HepG2 (cell line): ENCODE measurements around the gene STEAP1B. TPM values are rescaled to one million over a fixed set of nuclear protein-coding genes. Genes with fewer than 3 reads are reported as not detected.

Experiments
- ATAC-seq: fragments of 200-7000 bp; cut with Tn5 transposase; 3 replicates; pipeline ENCODE4 v1.9.1; 2020; ENCODE audit warnings: mild to moderate bottlenecking, moderate library complexity
- BruUV-seq: library from RNA; stranded (reverse); fragments of 400-500 nt; replicated peaks from 2 replicates; lab custom pipeline; 2021; lab: Mats Ljungman, UMichigan
- CTCF ChIA-PET: fragments of 300-600 bp; formaldehyde crosslinking; extraction: SDS; loops from one replicate; lab custom pipeline; 2021; ENCODE audit warnings: low total read pairs, inconsistent platforms, low intra/inter-chr PET ratio; lab: Yijun Ruan, JAX
- POLR2A ChIA-PET: fragments of 350-600 bp; sonication (Branson Sonifier 250); formaldehyde crosslinking; loops from one replicate; lab custom pipeline; 2020; ENCODE audit warnings: antibody characterized with exemption, inconsistent platforms; lab: Yijun Ruan, JAX
- DNase-seq: peaks from one replicate; pipeline ENCODE4 v3.0.0-alpha.2; 2015; ENCODE audit warnings: low spot score
- FAIRE-seq: peaks from 3 replicates; lab custom pipeline; 2011; peaks lifted over from hg19 to GRCh38; lab: Jason Lieb, UNC
- H2AFZ ChIP-seq: one replicate; pipeline ENCODE4 v1.6.1; 2011; ENCODE audit warnings: low read length, inconsistent platforms
- H3K27ac ChIP-seq: fragments of 300-600 bp; 3 replicates; pipeline ENCODE4 v1.8.0; 2011; ENCODE audit warnings: mixed run types, mild to moderate bottlenecking, mixed read lengths, low read length, inconsistent platforms; ENCODE audit not compliant: insufficient read depth; ENCODE audit errors: extremely low read length
- H3K27me3 ChIP-seq, 2 experiments: fragments of 200-600 bp in 1 of 2; 2 replicates in 1 of 2; 3 replicates in 1 of 2; pipeline versions ENCODE4 v1.6.0 to v1.8.0; 2011; ENCODE audit warnings: low read length in 2 of 2, mild to moderate bottlenecking in 2 of 2, moderate library complexity in 2 of 2, inconsistent platforms in 1 of 2; ENCODE audit not compliant: insufficient read depth in 2 of 2, control insufficient read depth in 1 of 2
- H3K36me3 ChIP-seq, 2 experiments: fragments of 200-600 bp in 1 of 2; replicated peaks in 1 of 2; 2 replicates in 1 of 2; 3 replicates in 1 of 2; pipeline versions ENCODE4 v1.5.1 to v1.8.0; 2011; ENCODE audit warnings: low read length in 2 of 2, inconsistent platforms in 1 of 2; ENCODE audit not compliant: insufficient read depth in 2 of 2, control insufficient read depth in 1 of 2
- H3K4me1 ChIP-seq: 2 replicates; pipeline ENCODE4 v1.5.1; 2012; ENCODE audit warnings: low read length, inconsistent platforms; ENCODE audit not compliant: insufficient read depth
- H3K4me2 ChIP-seq: 2 replicates; pipeline ENCODE4 v1.6.0; 2011; ENCODE audit warnings: low read depth, low read length, inconsistent platforms
- H3K4me3 ChIP-seq, 3 experiments: fragments of 200-600 bp in 1 of 3; sonication (generic), shearing (Covaris generic) in 1 of 3; replicated peaks in 1 of 3; 2 replicates each; pipeline ENCODE4 v1.5.1; 2011 to 2016; ENCODE audit warnings: low read length in 3 of 3, inconsistent platforms in 2 of 3, low read depth in 2 of 3, mild to moderate bottlenecking in 2 of 3, control low read depth in 1 of 3, mixed read lengths in 1 of 3; ENCODE audit not compliant: insufficient read depth in 1 of 3
- H3K79me2 ChIP-seq: one replicate; pipeline ENCODE4 v1.6.1; 2011; ENCODE audit warnings: low read length, inconsistent platforms; ENCODE audit not compliant: insufficient read depth
- H3K9ac ChIP-seq: 2 replicates; pipeline ENCODE4 v1.6.0; 2011; ENCODE audit warnings: mild to moderate bottlenecking, low read depth, low read length, inconsistent platforms; ENCODE audit not compliant: insufficient read depth
- H3K9me3 ChIP-seq: 2 replicates; pipeline ENCODE4 v1.5.1; 2012; ENCODE audit warnings: mild to moderate bottlenecking, low read length
- H4K20me1 ChIP-seq: 2 replicates; pipeline ENCODE4 v1.6.0; 2011; ENCODE audit warnings: inconsistent platforms, mild to moderate bottlenecking, low read length, moderate library complexity; ENCODE audit not compliant: insufficient read depth
- AHR ChIP-seq: IDR thresholded peaks from 2 replicates; pipeline ENCODE4 v1.6.1; 2018; ENCODE audit warnings: missing genetic modification reagents, missing compliant biosample characterization
- DMAP1 ChIP-seq: IDR thresholded peaks from 2 replicates; pipeline ENCODE4 v1.6.1; 2016
- JUNB ChIP-seq: sonication (generic); formaldehyde crosslinking; IDR thresholded peaks from 2 replicates; pipeline ENCODE4 v1.8.0; 2022; ENCODE audit warnings: missing genetic modification reagents, mild to moderate bottlenecking, borderline replicate concordance
- REXO4 ChIP-seq: sonication (generic); formaldehyde crosslinking; IDR thresholded peaks from 2 replicates; pipeline ENCODE4 v1.8.0; 2022; ENCODE audit warnings: missing genetic modification reagents, mild to moderate bottlenecking, borderline replicate concordance
- SUZ12 ChIP-seq: fragments of 150-350 bp; IDR thresholded peaks from 2 replicates; pipeline ENCODE4 v1.6.1; 2014; ENCODE audit warnings: low read depth, low read length
- ZNF138 ChIP-seq: sonication (generic); formaldehyde crosslinking; IDR thresholded peaks from 2 replicates; pipeline ENCODE4 v1.5.0; 2020; ENCODE audit warnings: mild to moderate bottlenecking, low read depth, missing genetic modification reagents
- ZNF17 ChIP-seq: sonication (generic); formaldehyde crosslinking; IDR thresholded peaks from 2 replicates; pipeline ENCODE4 v1.5.0; 2020; ENCODE audit warnings: mild to moderate bottlenecking, missing genetic modification reagents
- ZNF333 ChIP-seq: sonication (generic); formaldehyde crosslinking; IDR thresholded peaks from 2 replicates; pipeline ENCODE4 v1.4.0; 2020; ENCODE audit warnings: mild to moderate bottlenecking, missing genetic modification reagents, borderline replicate concordance
- ZNF773 ChIP-seq: sonication (generic); formaldehyde crosslinking; IDR thresholded peaks from 2 replicates; pipeline ENCODE4 v1.4.0; 2020; ENCODE audit warnings: missing genetic modification reagents, borderline replicate concordance
- WGBS: methylation state at CpG from one replicate; pipeline ENCODE4 v1.1.6; 2017; ENCODE audit warnings: low lambda C conversion rate; 5-methylcytosine and 5-hydroxymethylcytosine counted together
- in situ Hi-C: cut with HindIII; loops from 2 replicates; pipeline ENCODE4 v1.10.0; 2017; ENCODE audit warnings: low pct_unique_long_range_greater_than_20kb; ENCODE audit not compliant: extremely low pct_ligation_motif_present
- intact Hi-C: fragments of 100-400 bp; cut with micrococcal nuclease; formaldehyde crosslinking; loops from one replicate; pipeline ENCODE4 v1.10.0; 2022; ENCODE audit not compliant: unreplicated experiment
- polyA plus RNA-seq, 8 experiments: library from polyadenylated mRNA; depleted of rRNA in 3 of 8; stranded (reverse) in 7 of 8; unstranded in 1 of 8; fragments of >200 nt; fragmentation: Illumina TruSeq in 4 of 8; extraction: Trizol in 4 of 8; gene quantifications; 2 replicates each; pipeline versions ENCODE4 v1.2.1 to v1.2.3, GENCODE V29; 2011 to 2016; ENCODE audit warnings: low read depth in 4 of 8, missing spikeins in 1 of 8, mixed read lengths in 1 of 8; ENCODE audit not compliant: insufficient read depth in 1 of 8
- total RNA-seq, 5 experiments: library from RNA; depleted of rRNA; stranded (reverse); fragments of >200 nt; fragmentation: Illumina TruSeq; extraction: Trizol; gene quantifications; 2 replicates each; pipeline ENCODE4 v1.2.3, GENCODE V29; 2016; ENCODE audit warnings: low read depth in 1 of 5
- TF ChIP-seq, protein P1 (sequence below): sonication (generic); formaldehyde crosslinking; IDR thresholded peaks from 2 replicates; pipeline ENCODE4 v1.4.0; 2020; ENCODE audit warnings: mild to moderate bottlenecking, missing genetic modification reagents
- TF ChIP-seq, protein P2 (sequence below): sonication (generic); formaldehyde crosslinking; IDR thresholded peaks from 2 replicates; pipeline ENCODE4 v1.4.0; 2020; ENCODE audit warnings: mild to moderate bottlenecking, missing genetic modification reagents
- TF ChIP-seq, protein P3 (sequence below): sonication (generic); formaldehyde crosslinking; IDR thresholded peaks from 2 replicates; pipeline ENCODE4 v1.8.0; 2023; ENCODE audit warnings: mild to moderate bottlenecking, missing genetic modification reagents
- TF ChIP-seq, protein P4 (sequence below): sonication (generic); formaldehyde crosslinking; IDR thresholded peaks from 2 replicates; pipeline ENCODE4 v1.5.1; 2020; ENCODE audit warnings: mild to moderate bottlenecking, missing genetic modification reagents, borderline replicate concordance
- TF ChIP-seq, protein P5 (sequence below): sonication (generic); formaldehyde crosslinking; IDR thresholded peaks from 2 replicates; pipeline ENCODE4 v1.4.0; 2020; ENCODE audit warnings: low read depth, mild to moderate bottlenecking, missing genetic modification reagents

Gene STEAP1B
- total and polyA plus RNA-seq, 2 of the 13 experiments (the other 11 are each of a cell fraction or from before 2014, with no cell fraction given): not detected

DNA sequence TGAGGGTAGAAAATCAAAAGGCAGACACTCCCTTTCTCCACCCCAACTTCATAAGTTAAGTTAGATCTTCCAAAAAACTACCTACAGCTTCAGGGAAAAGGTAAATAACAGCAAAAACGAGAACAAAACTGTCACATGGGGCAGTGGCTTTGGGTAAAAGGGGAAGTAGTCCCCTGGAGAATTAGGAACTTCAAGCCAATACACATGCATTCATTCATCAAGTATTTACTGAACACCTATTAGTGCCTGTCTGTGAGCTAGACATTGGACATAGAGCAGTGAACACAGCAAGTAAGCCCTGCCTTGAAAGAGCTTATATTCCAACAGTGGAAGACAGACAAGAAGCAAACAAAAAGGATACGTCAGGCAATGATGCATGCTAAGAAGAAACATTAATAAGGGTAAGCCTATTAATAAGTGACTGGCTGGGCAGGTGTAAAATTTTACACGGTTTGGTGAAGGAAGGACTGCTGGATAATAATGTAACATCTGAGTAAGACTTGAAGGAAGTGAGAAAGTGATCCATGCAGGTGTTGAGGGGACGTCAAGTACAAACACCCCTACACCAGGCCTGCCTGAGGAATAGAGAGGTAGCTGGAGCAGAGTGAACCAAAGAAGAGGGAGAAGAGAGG lies 73.4 kb downstream of the STEAP1B start:
- Histone ChIP-seq H3K4me3 (no peak overlapping the region), H2AFZ (peak overlapping the region; percentile 7), H3K4me1 (peaks cover 39% of the 10 kb centered on the region), H3K4me2 (no peak overlapping the region), H4K20me1 (no peaks in the 10 kb centered on the region), H3K79me2 (no peaks in the 10 kb centered on the region), H3K27me3 (no peaks in the 10 kb centered on the region), H3K9ac (no peak overlapping the region), H3K27ac (no peak overlapping the region), H3K36me3 (no peaks in the 10 kb centered on the region), H3K9me3 (no peaks in the 10 kb centered on the region)
- ChIA-PET POLR2A (interaction anchor here (1.2 kb wide), 1 partner anchor 49 kb away, joined by 3 read pairs; no protein-coding TSS in a partner anchor), CTCF (no interaction called here)
- no peak for FAIRE-seq
- no TSS peak for BruUV-seq
- intact Hi-C loops (no loop called here), in situ Hi-C loops (no loop called here)
- DNase-seq: no peak
- ATAC-seq: no peak
- 48% methylated on average over 4 of the region's 4 CpGs for WGBS
- no peak for TF ChIP-seq SUZ12
- TF ChIP-seq REXO4 (CRISPR knock-in tag): no peak
- TF ChIP-seq, protein P1, sequence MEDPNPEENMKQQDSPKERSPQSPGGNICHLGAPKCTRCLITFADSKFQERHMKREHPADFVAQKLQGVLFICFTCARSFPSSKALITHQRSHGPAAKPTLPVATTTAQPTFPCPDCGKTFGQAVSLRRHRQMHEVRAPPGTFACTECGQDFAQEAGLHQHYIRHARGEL (CRISPR knock-in tag): no peak
- TF ChIP-seq ZNF17: no peak
- TF ChIP-seq ZNF773 (CRISPR knock-in tag): no peak
- no peak for TF ChIP-seq ZNF138
- no peak for TF ChIP-seq AHR (CRISPR knock-in tag)
- TF ChIP-seq DMAP1 (CRISPR knock-in tag): no peak
- TF ChIP-seq, protein P2, sequence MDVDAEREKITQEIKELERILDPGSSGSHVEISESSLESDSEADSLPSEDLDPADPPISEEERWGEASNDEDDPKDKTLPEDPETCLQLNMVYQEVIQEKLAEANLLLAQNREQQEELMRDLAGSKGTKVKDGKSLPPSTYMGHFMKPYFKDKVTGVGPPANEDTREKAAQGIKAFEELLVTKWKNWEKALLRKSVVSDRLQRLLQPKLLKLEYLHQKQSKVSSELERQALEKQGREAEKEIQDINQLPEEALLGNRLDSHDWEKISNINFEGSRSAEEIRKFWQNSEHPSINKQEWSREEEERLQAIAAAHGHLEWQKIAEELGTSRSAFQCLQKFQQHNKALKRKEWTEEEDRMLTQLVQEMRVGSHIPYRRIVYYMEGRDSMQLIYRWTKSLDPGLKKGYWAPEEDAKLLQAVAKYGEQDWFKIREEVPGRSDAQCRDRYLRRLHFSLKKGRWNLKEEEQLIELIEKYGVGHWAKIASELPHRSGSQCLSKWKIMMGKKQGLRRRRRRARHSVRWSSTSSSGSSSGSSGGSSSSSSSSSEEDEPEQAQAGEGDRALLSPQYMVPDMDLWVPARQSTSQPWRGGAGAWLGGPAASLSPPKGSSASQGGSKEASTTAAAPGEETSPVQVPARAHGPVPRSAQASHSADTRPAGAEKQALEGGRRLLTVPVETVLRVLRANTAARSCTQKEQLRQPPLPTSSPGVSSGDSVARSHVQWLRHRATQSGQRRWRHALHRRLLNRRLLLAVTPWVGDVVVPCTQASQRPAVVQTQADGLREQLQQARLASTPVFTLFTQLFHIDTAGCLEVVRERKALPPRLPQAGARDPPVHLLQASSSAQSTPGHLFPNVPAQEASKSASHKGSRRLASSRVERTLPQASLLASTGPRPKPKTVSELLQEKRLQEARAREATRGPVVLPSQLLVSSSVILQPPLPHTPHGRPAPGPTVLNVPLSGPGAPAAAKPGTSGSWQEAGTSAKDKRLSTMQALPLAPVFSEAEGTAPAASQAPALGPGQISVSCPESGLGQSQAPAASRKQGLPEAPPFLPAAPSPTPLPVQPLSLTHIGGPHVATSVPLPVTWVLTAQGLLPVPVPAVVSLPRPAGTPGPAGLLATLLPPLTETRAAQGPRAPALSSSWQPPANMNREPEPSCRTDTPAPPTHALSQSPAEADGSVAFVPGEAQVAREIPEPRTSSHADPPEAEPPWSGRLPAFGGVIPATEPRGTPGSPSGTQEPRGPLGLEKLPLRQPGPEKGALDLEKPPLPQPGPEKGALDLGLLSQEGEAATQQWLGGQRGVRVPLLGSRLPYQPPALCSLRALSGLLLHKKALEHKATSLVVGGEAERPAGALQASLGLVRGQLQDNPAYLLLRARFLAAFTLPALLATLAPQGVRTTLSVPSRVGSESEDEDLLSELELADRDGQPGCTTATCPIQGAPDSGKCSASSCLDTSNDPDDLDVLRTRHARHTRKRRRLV (CRISPR knock-in tag): no peak
- TF ChIP-seq, protein P3, sequence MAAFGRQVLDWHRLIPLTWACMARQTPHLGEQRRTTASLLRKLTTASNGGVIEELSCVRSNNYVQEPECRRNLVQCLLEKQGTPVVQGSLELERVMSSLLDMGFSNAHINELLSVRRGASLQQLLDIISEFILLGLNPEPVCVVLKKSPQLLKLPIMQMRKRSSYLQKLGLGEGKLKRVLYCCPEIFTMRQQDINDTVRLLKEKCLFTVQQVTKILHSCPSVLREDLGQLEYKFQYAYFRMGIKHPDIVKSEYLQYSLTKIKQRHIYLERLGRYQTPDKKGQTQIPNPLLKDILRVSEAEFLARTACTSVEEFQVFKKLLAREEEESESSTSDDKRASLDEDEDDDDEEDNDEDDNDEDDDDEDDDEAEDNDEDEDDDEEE (CRISPR knock-in tag): no peak
- TF ChIP-seq, protein P4, sequence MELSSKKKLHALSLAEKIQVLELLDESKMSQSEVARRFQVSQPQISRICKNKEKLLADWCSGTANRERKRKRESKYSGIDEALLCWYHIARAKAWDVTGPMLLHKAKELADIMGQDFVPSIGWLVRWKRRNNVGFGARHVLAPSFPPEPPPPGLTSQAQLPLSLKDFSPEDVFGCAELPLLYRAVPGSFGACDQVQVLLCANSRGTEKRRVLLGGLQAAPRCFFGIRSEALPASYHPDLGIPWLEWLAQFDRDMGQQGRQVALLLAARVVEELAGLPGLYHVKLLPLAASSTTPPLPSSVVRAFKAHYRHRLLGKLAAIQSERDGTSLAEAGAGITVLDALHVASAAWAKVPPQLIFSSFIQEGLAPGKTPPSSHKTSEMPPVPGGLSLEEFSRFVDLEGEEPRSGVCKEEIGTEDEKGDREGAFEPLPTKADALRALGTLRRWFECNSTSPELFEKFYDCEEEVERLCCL (CRISPR knock-in tag): no peak
- TF ChIP-seq, protein P5, sequence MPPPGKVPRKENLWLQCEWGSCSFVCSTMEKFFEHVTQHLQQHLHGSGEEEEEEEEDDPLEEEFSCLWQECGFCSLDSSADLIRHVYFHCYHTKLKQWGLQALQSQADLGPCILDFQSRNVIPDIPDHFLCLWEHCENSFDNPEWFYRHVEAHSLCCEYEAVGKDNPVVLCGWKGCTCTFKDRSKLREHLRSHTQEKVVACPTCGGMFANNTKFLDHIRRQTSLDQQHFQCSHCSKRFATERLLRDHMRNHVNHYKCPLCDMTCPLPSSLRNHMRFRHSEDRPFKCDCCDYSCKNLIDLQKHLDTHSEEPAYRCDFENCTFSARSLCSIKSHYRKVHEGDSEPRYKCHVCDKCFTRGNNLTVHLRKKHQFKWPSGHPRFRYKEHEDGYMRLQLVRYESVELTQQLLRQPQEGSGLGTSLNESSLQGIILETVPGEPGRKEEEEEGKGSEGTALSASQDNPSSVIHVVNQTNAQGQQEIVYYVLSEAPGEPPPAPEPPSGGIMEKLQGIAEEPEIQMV (CRISPR knock-in tag): no peak
- no peak for TF ChIP-seq ZNF333 (CRISPR knock-in tag)
- TF ChIP-seq JUNB (CRISPR knock-in tag): no peak
